Measurements from ENCODE around the gene MAP3K2.
A peak's percentile ranks its signal among the peaks of the same experiment; 100 is the strongest.

Gene MAP3K2

GRCh38 chr2:127348426-127349000 lies 39.3 kb downstream of the MAP3K2 start:
- DNase-seq (ENCODE audit: insufficient read length, low spot score) (no peak), FAIRE-seq (no peak)
- TF ChIP-seq POLR2A (IDR thresholded peaks at IDR 0.05; ENCODE audit: low read depth, low read length) = no peak

GRCh38 chr2:127347734-127348392 lies 39.9 kb downstream of the MAP3K2 start:
- no peak for DNase-seq (ENCODE audit: insufficient read length, low spot score)
- FAIRE-seq = peak; percentile 11
- no peak for TF ChIP-seq POLR2A (IDR thresholded peaks at IDR 0.05; ENCODE audit: low read depth, low read length)

DNA sequence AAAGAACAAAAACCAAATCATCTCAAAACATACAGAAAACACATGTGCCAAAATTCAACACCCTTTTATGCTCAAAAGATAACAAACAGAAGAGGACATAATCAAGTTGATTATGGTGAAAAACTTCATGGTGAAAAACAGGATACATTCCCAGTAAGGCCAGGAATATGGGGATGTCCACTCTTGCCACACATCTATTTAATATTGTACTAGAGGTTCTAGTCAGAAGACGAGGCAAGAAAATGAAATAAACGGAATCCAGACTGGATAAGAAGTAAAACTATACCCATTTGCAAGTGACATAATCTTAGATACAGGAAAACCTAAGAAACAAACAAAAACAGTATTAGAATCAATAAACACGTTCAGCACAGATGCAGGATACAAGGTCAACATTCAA lies 40.8 kb downstream of the MAP3K2 start:
- DNase-seq (ENCODE audit: insufficient read length, low spot score) (no peak), FAIRE-seq (no peak)
- no peak for TF ChIP-seq POLR2A (IDR thresholded peaks at IDR 0.05; ENCODE audit: low read depth, low read length)

GRCh38 chr2:127343277-127343676 lies 44.5 kb downstream of the MAP3K2 start:
- DNase-seq (ENCODE audit: insufficient read length, low spot score) (no peak), FAIRE-seq (no peak)
- no peak for TF ChIP-seq POLR2A (IDR thresholded peaks at IDR 0.05; ENCODE audit: low read depth, low read length)

GRCh38 chr2:127342101-127342500 lies 45.7 kb downstream of the MAP3K2 start:
- no peak for TF ChIP-seq POLR2A (IDR thresholded peaks at IDR 0.05; ENCODE audit: low read depth, low read length)
- no peak for DNase-seq (ENCODE audit: insufficient read length, low spot score)
- no peak for FAIRE-seq

GRCh38 chr2:127332335-127332734 lies 55.4 kb downstream of the MAP3K2 start:
- FAIRE-seq (no peak), DNase-seq (ENCODE audit: insufficient read length, low spot score) (no peak)
- no peak for TF ChIP-seq POLR2A (IDR thresholded peaks at IDR 0.05; ENCODE audit: low read depth, low read length)

- FAIRE-seq = no peak
- DNase-seq (ENCODE audit: insufficient read length, low spot score) = no peak
- TF ChIP-seq POLR2A (IDR thresholded peaks at IDR 0.05; ENCODE audit: low read depth, low read length) = no peak
Observed at GRCh38 chr2:127330753-127331152, 57.0 kb downstream of the MAP3K2 start.

GRCh38 chr2:127326289-127326945 lies 61.4 kb downstream of the MAP3K2 start:
- DNase-seq (ENCODE audit: insufficient read length, low spot score) (no peak), FAIRE-seq (no peak)
- no peak for TF ChIP-seq POLR2A (IDR thresholded peaks at IDR 0.05; ENCODE audit: low read depth, low read length)

DNA sequence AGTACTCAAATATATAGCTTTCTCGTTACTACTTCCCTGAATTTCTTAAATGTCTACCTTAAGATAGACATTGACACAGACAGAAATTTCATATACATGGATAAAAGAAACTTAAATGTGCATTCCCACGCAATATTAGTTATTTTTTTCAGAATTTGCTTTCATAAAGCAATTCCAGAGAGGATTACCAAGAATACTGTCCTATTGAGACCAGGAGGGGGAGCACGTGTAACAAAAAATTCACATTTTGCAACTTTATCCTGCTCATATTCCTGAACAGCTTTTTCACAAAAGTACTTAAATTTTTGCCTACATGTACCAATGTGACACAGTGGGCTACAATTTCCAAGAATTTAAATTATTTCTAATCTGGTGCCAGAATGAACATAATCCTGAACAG lies 63.1 kb downstream of the MAP3K2 start:
- peak; percentile 8 for DNase-seq (ENCODE audit: insufficient read length, low spot score)

DNA sequence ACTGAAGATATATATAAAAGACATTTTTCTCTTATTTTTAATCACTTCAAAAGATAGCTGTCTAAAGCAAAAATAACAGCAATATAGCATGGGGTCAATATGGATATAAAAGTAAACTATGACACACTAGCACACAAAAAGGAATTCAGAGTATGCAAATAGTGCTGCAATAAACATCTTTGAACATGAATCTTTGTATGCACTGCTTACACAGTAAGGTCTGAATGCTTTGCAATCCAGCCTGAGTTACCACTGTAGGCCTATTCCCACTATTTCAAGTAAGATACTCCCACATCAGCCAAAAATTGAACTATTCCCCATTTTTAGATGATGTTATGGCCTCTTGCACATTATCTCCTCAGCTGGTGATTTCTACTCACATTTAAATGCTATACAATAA lies 66.5 kb downstream of the MAP3K2 start:
- FAIRE-seq = no peak

More for the DNA sequence above, 63.1 kb downstream of the MAP3K2 start:
- peak; percentile 75 for FAIRE-seq
- TF ChIP-seq POLR2A (IDR thresholded peaks at IDR 0.05; ENCODE audit: low read depth, low read length) = no peak

DNA sequence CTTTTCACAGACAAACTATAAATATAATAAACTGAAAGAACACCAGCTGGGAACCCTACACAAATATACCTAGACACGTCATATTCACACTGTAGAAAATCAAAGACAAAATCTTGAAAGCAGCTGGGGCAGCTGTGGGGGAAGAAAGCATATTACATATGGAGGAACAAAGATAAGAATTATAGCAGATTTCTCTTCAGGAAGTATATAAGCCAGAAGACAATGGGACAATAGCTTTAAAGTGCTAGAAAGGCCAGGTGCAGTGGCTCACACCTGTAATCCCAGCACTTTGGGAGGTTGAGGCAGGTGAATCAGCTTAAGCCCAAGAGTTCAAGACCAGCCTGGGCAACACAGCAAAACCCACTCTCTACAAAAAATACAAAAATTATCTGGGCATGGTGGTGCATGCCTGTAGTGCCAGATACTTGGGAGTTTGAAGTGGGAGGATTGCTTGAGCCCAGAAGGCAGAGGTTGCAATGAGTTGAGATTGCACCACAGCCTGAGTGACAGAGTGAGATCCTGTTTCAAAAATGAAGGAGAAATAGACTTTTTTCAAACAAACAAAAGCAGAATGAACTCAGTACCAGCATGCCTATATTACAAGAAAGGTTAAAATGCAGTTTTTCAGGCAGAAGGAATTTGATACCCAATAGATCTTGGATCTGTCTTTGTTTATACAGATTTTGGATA lies 67.0 kb downstream of the MAP3K2 start:
- DNase-seq (ENCODE audit: insufficient read length, low spot score) = no peak
- no peak for FAIRE-seq

More for the DNA sequence above, 66.5 kb downstream of the MAP3K2 start:
- DNase-seq (ENCODE audit: insufficient read length, low spot score) = no peak
- TF ChIP-seq POLR2A (IDR thresholded peaks at IDR 0.05; ENCODE audit: low read depth, low read length) = no peak

GRCh38 chr2:127320067-127320466 lies 67.7 kb downstream of the MAP3K2 start:
- no peak for FAIRE-seq
- no peak for TF ChIP-seq POLR2A (IDR thresholded peaks at IDR 0.05; ENCODE audit: low read depth, low read length)
- no peak for DNase-seq (ENCODE audit: insufficient read length, low spot score)

More for the DNA sequence above, 67.0 kb downstream of the MAP3K2 start:
- TF ChIP-seq POLR2A (IDR thresholded peaks at IDR 0.05; ENCODE audit: low read depth, low read length) = no peak

GRCh38 chr2:127314193-127314988 lies 73.4 kb downstream of the MAP3K2 start:
- no peak for TF ChIP-seq POLR2A (IDR thresholded peaks at IDR 0.05; ENCODE audit: low read depth, low read length)
- FAIRE-seq (no peak), DNase-seq (ENCODE audit: insufficient read length, low spot score) (no peak)

Data from H54 (cell line).